CD4-positive, alpha-beta T cell treated with Interleukin-6 for 4 hours (primary cell): Measurements from ENCODE around the gene KANK4.

Source experiments
- DNase-seq: peaks from one replicate; pipeline ENCODE4 v3.0.0-alpha.2; 2020; ENCODE audit warnings: mixed read lengths

The KANK4 gene

GRCh38 chr1:62318756-62319544, at the start of gene KANK4:
TSS of gene KANK4 (minus strand) at chr1:62319434. CDS start at chr1:62281564, 37,870 bp downstream.
- no peak for DNase-seq

- DNase-seq, result no peak
Observed at GRCh38 chr1:62368989-62369388, 49.8 kb upstream of the KANK4 start.

DNA sequence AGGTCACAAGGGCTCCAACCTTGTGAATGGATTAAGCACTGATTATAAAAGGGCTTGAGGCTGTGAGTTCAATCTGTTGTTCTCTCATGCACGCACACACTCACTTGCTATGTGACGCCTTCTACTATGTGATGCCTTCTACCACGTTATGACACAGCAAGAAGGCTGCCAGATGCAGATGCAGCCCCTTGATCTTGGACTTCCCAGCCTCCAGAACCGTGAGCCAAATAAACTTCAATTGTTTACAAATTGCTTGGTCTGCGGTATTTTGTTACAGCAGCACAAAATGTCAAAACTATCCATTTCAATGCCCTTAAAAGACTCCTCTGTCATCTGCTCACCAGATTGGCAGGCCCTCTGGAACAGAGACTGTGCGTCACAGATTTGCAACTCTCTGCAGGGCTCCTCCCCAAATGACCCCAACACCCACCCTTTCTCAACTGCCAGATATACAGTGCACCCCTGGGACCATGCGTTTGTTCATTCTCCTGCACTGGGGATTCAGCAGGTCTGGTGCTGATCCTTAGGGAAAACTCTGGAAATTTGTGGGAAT, 47.8 kb upstream of the KANK4 start:
- DNase-seq, result no peak

GRCh38 chr1:62364721-62365120, 45.5 kb upstream of the KANK4 start:
- no peak for DNase-seq

- DNase-seq, result no peak
Observed at GRCh38 chr1:62362926-62363325, 43.7 kb upstream of the KANK4 start.

- DNase-seq, result no peak
Observed at GRCh38 chr1:62362061-62362917, 43.1 kb upstream of the KANK4 start.

- no peak for DNase-seq
Observed at GRCh38 chr1:62361431-62361830, 42.2 kb upstream of the KANK4 start.

DNA sequence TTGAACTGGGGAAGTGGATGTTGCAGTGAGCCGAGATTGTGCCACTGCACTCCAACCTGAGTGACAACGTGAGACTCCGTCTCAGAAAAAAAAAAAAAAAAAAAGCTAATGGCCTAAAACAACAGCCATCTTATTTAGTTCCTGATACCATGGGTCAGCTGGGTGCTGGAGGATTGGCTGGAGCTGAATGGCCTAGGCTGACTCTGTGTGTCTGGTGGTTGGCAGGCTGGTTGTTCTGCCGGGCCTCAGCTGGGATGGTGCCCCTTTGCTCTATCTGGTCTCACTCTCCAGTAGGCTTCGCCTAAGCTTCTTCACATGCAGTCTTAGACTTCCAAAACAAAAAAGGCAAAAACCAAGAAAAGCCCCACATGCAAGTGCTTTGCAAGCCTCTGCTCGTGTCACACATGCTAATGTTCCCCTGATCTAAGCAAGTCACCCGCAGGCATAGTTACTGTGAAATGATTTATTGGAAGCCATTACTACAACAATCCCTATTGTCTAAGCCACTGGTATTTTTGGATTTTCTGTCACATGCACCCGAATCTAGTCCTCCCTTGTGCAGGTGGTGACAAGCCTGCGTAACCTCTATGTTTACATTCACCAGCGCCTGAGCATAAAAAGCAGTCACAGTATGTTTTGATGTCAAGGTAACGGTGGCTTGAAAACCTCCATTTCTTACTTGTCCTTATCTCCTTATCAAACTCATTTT, 39.6 kb upstream of the KANK4 start:
- no peak for DNase-seq

GRCh38 chr1:62357916-62358315, 38.7 kb upstream of the KANK4 start:
- no peak for DNase-seq

GRCh38 chr1:62356257-62356835, 37.1 kb upstream of the KANK4 start:
- DNase-seq, result no peak

DNA sequence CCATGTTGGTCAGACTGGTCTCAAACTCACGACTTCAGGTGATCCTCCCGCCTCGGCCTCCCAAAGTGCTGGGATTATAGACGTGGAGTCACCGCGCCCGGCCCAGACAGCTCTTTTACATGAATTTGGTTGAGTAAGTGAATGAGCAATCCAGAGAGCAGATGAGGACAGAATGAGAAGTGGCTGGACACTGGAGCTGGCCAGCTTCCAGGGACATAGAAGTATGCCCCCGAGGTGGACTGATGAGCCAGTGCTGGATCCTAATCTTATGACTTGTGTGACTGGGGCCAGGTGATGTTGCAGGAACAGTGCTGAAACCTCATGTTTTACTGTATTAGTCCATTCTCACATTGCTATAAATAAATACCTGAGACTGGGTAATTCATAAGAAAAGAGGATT, 35.9 kb upstream of the KANK4 start:
- no peak for DNase-seq

GRCh38 chr1:62353853-62354252, 34.6 kb upstream of the KANK4 start:
- no peak for DNase-seq

DNA sequence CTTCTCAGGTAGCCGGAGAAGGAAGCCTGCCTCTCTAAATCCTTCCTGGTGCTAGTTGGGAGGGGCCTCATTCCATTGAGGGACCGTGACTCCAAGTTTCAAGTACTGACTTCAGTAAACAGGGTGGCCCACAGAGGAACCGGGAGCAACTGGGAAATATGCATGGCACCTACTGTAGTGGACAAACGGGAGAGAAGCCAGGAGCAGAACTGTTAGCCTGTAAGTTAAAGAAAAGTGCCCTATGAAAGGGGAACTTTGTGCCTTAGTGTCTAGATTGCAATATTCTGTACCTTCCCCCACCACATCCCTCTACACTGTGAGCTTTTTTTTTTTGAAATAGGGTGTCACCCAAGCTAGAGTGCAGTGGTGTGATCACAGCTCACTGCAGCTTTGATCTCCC, 33.2 kb upstream of the KANK4 start:
- no peak for DNase-seq

- DNase-seq, result no peak
Observed at GRCh38 chr1:62349470-62350233, 30.4 kb upstream of the KANK4 start.

DNA sequence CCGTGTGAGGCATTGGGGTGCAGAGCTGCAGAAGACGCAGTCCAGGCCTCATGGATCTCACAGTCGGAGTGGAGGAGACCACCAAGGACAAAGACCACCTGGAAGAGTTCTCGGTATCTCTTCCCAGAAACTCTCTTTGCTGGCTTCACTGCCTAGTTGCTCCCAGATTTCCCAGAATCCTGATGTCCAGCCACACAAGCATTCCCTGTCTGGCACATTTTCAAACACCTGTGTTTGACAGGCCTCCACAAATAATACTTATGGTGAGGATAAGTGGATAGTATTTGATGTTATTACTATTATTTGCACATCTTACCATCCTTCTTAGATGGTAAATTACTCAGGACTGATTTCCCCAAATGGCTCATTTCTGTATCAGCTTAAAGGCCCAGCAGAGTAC, 27.7 kb upstream of the KANK4 start:
- DNase-seq, result no peak

DNA sequence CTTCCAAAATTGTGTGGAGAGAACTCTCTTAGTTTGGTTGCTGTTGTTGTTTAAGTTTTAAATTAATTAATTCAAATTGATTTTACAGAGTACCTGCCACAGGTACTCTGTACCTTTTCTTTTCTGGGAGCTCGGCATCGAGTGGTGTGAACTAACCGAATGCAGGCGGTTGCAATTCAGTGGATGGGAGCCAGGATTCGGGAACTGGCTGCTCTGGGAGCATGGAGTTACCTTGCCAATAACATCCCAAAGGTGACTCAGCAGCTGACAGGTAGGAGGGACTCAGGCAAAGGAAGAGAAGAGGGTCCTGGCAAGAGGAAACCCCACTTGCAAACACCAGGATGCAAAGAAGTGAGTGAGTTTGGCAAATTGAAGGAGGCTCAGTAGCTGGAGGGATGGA, 24.7 kb upstream of the KANK4 start:
- no peak for DNase-seq

GRCh38 chr1:62342270-62342669, 23.0 kb upstream of the KANK4 start:
- no peak for DNase-seq

GRCh38 chr1:62341615-62342014, 22.4 kb upstream of the KANK4 start:
- DNase-seq, result no peak

DNA sequence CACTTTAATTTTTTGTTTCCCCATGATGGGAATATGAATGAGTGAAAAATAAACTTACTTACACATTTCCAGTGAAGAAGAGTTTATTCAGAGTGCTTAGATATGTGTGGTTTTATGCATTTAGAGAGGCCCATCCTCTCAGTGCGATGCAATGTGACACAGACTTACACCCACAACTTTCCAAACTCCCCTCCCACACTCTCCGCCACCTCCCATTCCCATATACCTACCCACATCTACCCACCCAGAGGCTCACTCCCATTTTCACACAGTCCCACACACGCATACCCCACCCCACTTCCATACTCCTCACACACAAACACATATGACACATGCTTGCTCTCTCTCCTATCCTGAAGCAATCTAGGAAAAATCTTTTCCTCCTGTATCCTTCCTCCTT, 21.9 kb upstream of the KANK4 start:
- DNase-seq, result no peak

GRCh38 chr1:62337706-62338631, 18.7 kb upstream of the KANK4 start:
- no peak for DNase-seq
